GM18873 (cell line): Measurements from ENCODE around the gene DLGAP4.
"Not testable (repeated sequence)": the region's sequence is repeated elsewhere in the genome, so short reads cannot be mapped to it uniquely, and the experiment has no call there.

Experiments used
- ATAC-seq: cut with Tn5 transposase; IDR thresholded peaks from one replicate; pipeline ENCODE4 v1.9.1; 2021; ENCODE audit warnings: mild to moderate bottlenecking, moderate library complexity, moderate number of reproducible peaks; ENCODE audit not compliant: unreplicated experiment, low FRiP score

DLGAP4 gene

GRCh38 chr20:36521526-36521925 lies 215.4 kb downstream of the DLGAP4 start:
- ATAC-seq: no peak

GRCh38 chr20:36522412-36522811 lies 216.3 kb downstream of the DLGAP4 start:
- not testable (repeated sequence) for ATAC-seq

- ATAC-seq: no peak
These were observed 217.2 kb downstream of the DLGAP4 start for GRCh38 chr20:36523341-36523740.

- ATAC-seq: no peak
These were observed 219.7 kb downstream of the DLGAP4 start for GRCh38 chr20:36525620-36526365.

GRCh38 chr20:36526521-36527011 lies 220.4 kb downstream of the DLGAP4 start:
- ATAC-seq: no peak

GRCh38 chr20:36527331-36528125 lies 221.4 kb downstream of the DLGAP4 start:
- ATAC-seq: no peak

- ATAC-seq: no peak
These were observed 222.2 kb downstream of the DLGAP4 start for GRCh38 chr20:36528176-36528874.

- ATAC-seq: no peak
These were observed 222.8 kb downstream of the DLGAP4 start for GRCh38 chr20:36528875-36529417.

GRCh38 chr20:36532388-36532787 lies 226.2 kb downstream of the DLGAP4 start:
- no peak for ATAC-seq

- no peak for ATAC-seq
These were observed 226.7 kb downstream of the DLGAP4 start for GRCh38 chr20:36532822-36533221.

- ATAC-seq: no peak
These were observed 232.0 kb downstream of the DLGAP4 start for GRCh38 chr20:36538026-36538722.

GRCh38 chr20:36540551-36541211 lies 234.5 kb downstream of the DLGAP4 start:
- no peak for ATAC-seq

GRCh38 chr20:36541227-36541767 lies 235.2 kb downstream of the DLGAP4 start, which contains the start of gene MYL9:
MYL9 (plus strand) TSS chr20:36541519; CDS start chr20:36544885, 3,366 bp downstream.
- no peak for ATAC-seq

GRCh38 chr20:36541768-36542488 lies 235.8 kb downstream of the DLGAP4 start:
- ATAC-seq: no peak

GRCh38 chr20:36542516-36543183 lies 236.5 kb downstream of the DLGAP4 start:
- ATAC-seq: no peak

- ATAC-seq: no peak
These were observed 237.3 kb downstream of the DLGAP4 start for GRCh38 chr20:36543184-36544133.
